Activated naive CD4-positive, alpha-beta T cell treated with anti-CD3 and anti-CD28 coated beads, Interleukin-2, amount 50 U/mL, for 24 hours (primary cell): ENCODE measurements around the gene BCL10.

Experiments
- H3K27ac Mint-ChIP-seq: one replicate; pipeline ENCODE4 v1.8.0; 2021; ENCODE audit warnings: mild to moderate bottlenecking, mixed read lengths
- H3K27me3 Mint-ChIP-seq: one replicate; pipeline ENCODE4 v1.8.0; 2021; ENCODE audit warnings: mixed read lengths
- H3K36me3 Mint-ChIP-seq: one replicate; pipeline ENCODE4 v1.8.0; 2021; ENCODE audit warnings: mixed read lengths
- H3K4me1 Mint-ChIP-seq: one replicate; pipeline ENCODE4 v1.8.0; 2021; ENCODE audit warnings: mixed read lengths
- H3K4me3 Mint-ChIP-seq: one replicate; pipeline ENCODE4 v1.8.0; 2021; ENCODE audit warnings: mild to moderate bottlenecking, mixed read lengths
- H3K9me3 Mint-ChIP-seq: one replicate; pipeline ENCODE4 v1.8.0; 2021; ENCODE audit warnings: mixed read lengths

Gene BCL10

GRCh38 chr1:85276215-85276977 lies at the start of gene BCL10:
TSS of gene BCL10 (minus strand) at chr1:85276632. CDS start at chr1:85276352, 280 bp downstream.
- peak within 1 kb of the TSS; percentile 96 for H3K27ac Mint-ChIP-seq
- no peaks in the 10 kb centered on the region for H3K27me3 Mint-ChIP-seq
- no peaks in the 10 kb centered on the region for H3K9me3 Mint-ChIP-seq
- H3K4me3 Mint-ChIP-seq: peak within 1 kb of the TSS; percentile 91
- H3K4me1 Mint-ChIP-seq: peaks cover 58% of the 10 kb centered on the region
- H3K36me3 Mint-ChIP-seq: peaks cover 15% of the 10 kb centered on the region

- no peaks in the 10 kb centered on the region for H3K36me3 Mint-ChIP-seq
- H3K27me3 Mint-ChIP-seq: peaks cover 4% of the 10 kb centered on the region
- no peak overlapping the region for H3K27ac Mint-ChIP-seq
- H3K4me3 Mint-ChIP-seq: no peak overlapping the region
- H3K4me1 Mint-ChIP-seq: peaks cover under 1% of the 10 kb centered on the region
- no peaks in the 10 kb centered on the region for H3K9me3 Mint-ChIP-seq
Observed at GRCh38 chr1:85325920-85326319, 49.5 kb upstream of the BCL10 start.

GRCh38 chr1:85323770-85324169 lies 47.3 kb upstream of the BCL10 start:
- Mint-ChIP-seq H3K4me3 (no peak overlapping the region), H3K27me3 (peaks cover 7% of the 10 kb centered on the region), H3K27ac (no peak overlapping the region)

GRCh38 chr1:85322655-85323054 lies 46.2 kb upstream of the BCL10 start:
- Mint-ChIP-seq H3K27ac (no peak overlapping the region), H3K36me3 (no peaks in the 10 kb centered on the region), H3K27me3 (peaks cover 9% of the 10 kb centered on the region)

More at GRCh38 chr1:85323770-85324169, 47.3 kb upstream of the BCL10 start:
- Mint-ChIP-seq H3K4me1 (peaks cover 4% of the 10 kb centered on the region), H3K9me3 (no peaks in the 10 kb centered on the region), H3K36me3 (no peaks in the 10 kb centered on the region)

GRCh38 chr1:85321237-85321964 lies 45.0 kb upstream of the BCL10 start:
- H3K4me1 Mint-ChIP-seq: peaks cover 4% of the 10 kb centered on the region
- no peak overlapping the region for H3K27ac Mint-ChIP-seq
- H3K36me3 Mint-ChIP-seq: no peaks in the 10 kb centered on the region
- no peaks in the 10 kb centered on the region for H3K9me3 Mint-ChIP-seq
- H3K27me3 Mint-ChIP-seq: peaks cover 12% of the 10 kb centered on the region
- no peak overlapping the region for H3K4me3 Mint-ChIP-seq

More at GRCh38 chr1:85322655-85323054, 46.2 kb upstream of the BCL10 start:
- H3K4me1 Mint-ChIP-seq: peaks cover 4% of the 10 kb centered on the region
- H3K4me3 Mint-ChIP-seq: no peak overlapping the region
- no peaks in the 10 kb centered on the region for H3K9me3 Mint-ChIP-seq

GRCh38 chr1:85320371-85321131 lies 44.1 kb upstream of the BCL10 start:
- Mint-ChIP-seq H3K27me3 (peaks cover 10% of the 10 kb centered on the region), H3K36me3 (no peaks in the 10 kb centered on the region), H3K4me1 (peaks cover 4% of the 10 kb centered on the region), H3K4me3 (no peak overlapping the region), H3K9me3 (no peaks in the 10 kb centered on the region), H3K27ac (no peak overlapping the region)

GRCh38 chr1:85319931-85320330 lies 43.5 kb upstream of the BCL10 start:
- Mint-ChIP-seq H3K27me3 (peaks cover 10% of the 10 kb centered on the region), H3K4me3 (no peak overlapping the region), H3K9me3 (no peaks in the 10 kb centered on the region), H3K4me1 (peaks cover 4% of the 10 kb centered on the region), H3K36me3 (no peaks in the 10 kb centered on the region), H3K27ac (no peak overlapping the region)

GRCh38 chr1:85319491-85319890 lies 43.1 kb upstream of the BCL10 start:
- Mint-ChIP-seq H3K4me1 (peaks cover 4% of the 10 kb centered on the region), H3K27me3 (peaks cover 10% of the 10 kb centered on the region), H3K9me3 (no peaks in the 10 kb centered on the region), H3K4me3 (no peak overlapping the region), H3K27ac (no peak overlapping the region), H3K36me3 (no peaks in the 10 kb centered on the region)

- Mint-ChIP-seq H3K27ac (no peak overlapping the region), H3K36me3 (no peaks in the 10 kb centered on the region), H3K27me3 (peaks cover 14% of the 10 kb centered on the region), H3K9me3 (no peaks in the 10 kb centered on the region), H3K4me1 (peaks cover 4% of the 10 kb centered on the region), H3K4me3 (no peak overlapping the region)
Observed at GRCh38 chr1:85318217-85318616, 41.8 kb upstream of the BCL10 start.

- Mint-ChIP-seq H3K27ac (no peak overlapping the region), H3K27me3 (peaks cover 14% of the 10 kb centered on the region), H3K36me3 (no peaks in the 10 kb centered on the region), H3K4me1 (peaks cover 4% of the 10 kb centered on the region), H3K9me3 (no peaks in the 10 kb centered on the region), H3K4me3 (no peak overlapping the region)
Observed at GRCh38 chr1:85317560-85317959, 41.1 kb upstream of the BCL10 start.

GRCh38 chr1:85316321-85316720 lies 39.9 kb upstream of the BCL10 start:
- H3K27ac Mint-ChIP-seq: no peak overlapping the region
- no peaks in the 10 kb centered on the region for H3K9me3 Mint-ChIP-seq
- peaks cover 4% of the 10 kb centered on the region for H3K4me1 Mint-ChIP-seq
- H3K27me3 Mint-ChIP-seq: peaks cover 17% of the 10 kb centered on the region
- H3K36me3 Mint-ChIP-seq: no peaks in the 10 kb centered on the region
- no peak overlapping the region for H3K4me3 Mint-ChIP-seq

GRCh38 chr1:85315789-85316188 lies 39.4 kb upstream of the BCL10 start:
- Mint-ChIP-seq H3K9me3 (no peaks in the 10 kb centered on the region), H3K36me3 (no peaks in the 10 kb centered on the region), H3K27me3 (peaks cover 17% of the 10 kb centered on the region), H3K27ac (no peak overlapping the region), H3K4me3 (no peak overlapping the region), H3K4me1 (peaks cover 3% of the 10 kb centered on the region)

GRCh38 chr1:85314726-85315125 lies 38.3 kb upstream of the BCL10 start:
- no peaks in the 10 kb centered on the region for H3K9me3 Mint-ChIP-seq
- no peak overlapping the region for H3K4me3 Mint-ChIP-seq
- no peaks in the 10 kb centered on the region for H3K36me3 Mint-ChIP-seq
- peaks cover 17% of the 10 kb centered on the region for H3K27me3 Mint-ChIP-seq
- H3K27ac Mint-ChIP-seq: no peak overlapping the region
- no peaks in the 10 kb centered on the region for H3K4me1 Mint-ChIP-seq

GRCh38 chr1:85313888-85314696 lies 37.7 kb upstream of the BCL10 start:
- peaks cover 17% of the 10 kb centered on the region for H3K27me3 Mint-ChIP-seq
- H3K36me3 Mint-ChIP-seq: no peaks in the 10 kb centered on the region
- no peaks in the 10 kb centered on the region for H3K9me3 Mint-ChIP-seq
- no peak overlapping the region for H3K4me3 Mint-ChIP-seq
- no peak overlapping the region for H3K27ac Mint-ChIP-seq
- H3K4me1 Mint-ChIP-seq: no peaks in the 10 kb centered on the region

GRCh38 chr1:85311818-85312217 lies 35.4 kb upstream of the BCL10 start:
- H3K27me3 Mint-ChIP-seq: peaks cover 12% of the 10 kb centered on the region

More at GRCh38 chr1:85311818-85312217, 35.4 kb upstream of the BCL10 start:
- Mint-ChIP-seq H3K36me3 (no peaks in the 10 kb centered on the region), H3K9me3 (no peaks in the 10 kb centered on the region), H3K4me3 (no peak overlapping the region), H3K27ac (no peak overlapping the region), H3K4me1 (peaks cover 5% of the 10 kb centered on the region)
